ENCODE results near the gene OPCML.

GRCh38 chr11:133519560-133519959, 12.7 kb downstream of the OPCML start:
- no peak for TF ChIP-seq POLR2AphosphoS5 (IDR thresholded peaks at IDR 0.05)
- no peak for TF ChIP-seq CTCF (IDR thresholded peaks at IDR 0.05)

Measured in prostate gland (tissue), 2 donors.